Activated CD8-positive, alpha-beta memory T cell treated with anti-CD3 and anti-CD28 coated beads for 24 hours (primary cell): Measurements from ENCODE around the gene ETV5.
A peak's percentile ranks its signal among the peaks of the same experiment; 100 is the strongest.

ENCODE experiments used
- DNase-seq: peaks from one replicate; pipeline ENCODE4 v3.0.0-alpha.2; 2020

Gene ETV5

GRCh38 chr3:186121968-186122367 is 13.1 kb upstream of the ETV5 start:
- DNase-seq, result no peak

DNA sequence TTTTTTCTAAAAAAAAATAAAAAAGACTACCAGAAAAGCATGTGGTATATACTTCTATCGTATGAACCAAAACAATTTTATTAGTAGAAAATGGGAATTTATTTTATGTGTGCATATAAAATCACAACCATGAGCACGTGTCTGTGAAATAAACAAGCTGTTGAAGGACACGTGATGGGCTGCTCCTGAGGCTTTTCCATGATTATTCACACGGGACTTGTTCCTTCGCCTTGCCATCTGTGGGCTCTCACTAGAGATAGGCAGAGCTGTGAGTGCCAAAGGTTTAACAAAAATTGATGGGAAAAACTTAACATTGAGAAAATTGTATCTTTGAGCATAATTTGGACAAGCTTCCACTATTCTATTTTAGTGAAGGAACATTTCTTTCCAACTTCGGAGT is 12.4 kb upstream of the ETV5 start:
- DNase-seq, result no peak

DNA sequence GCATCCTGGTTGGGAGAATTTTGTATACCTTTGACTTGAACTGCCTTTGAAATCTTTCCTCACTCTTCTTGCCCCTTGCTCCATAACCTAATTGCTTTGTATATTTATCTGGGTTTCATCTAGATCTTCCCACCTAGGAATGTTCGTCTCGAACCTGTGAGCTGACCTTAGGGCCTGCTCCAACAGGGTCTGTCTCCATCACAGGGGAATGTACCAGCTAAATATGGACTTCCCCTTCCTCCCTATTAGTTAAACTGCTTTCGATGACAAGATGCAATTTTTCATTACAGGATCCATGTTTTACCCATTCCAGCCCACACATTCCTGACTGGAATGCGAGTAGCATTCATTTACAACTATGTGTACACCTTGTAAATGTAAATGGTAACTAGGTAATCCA is 10.6 kb upstream of the ETV5 start:
- DNase-seq, result no peak

DNA sequence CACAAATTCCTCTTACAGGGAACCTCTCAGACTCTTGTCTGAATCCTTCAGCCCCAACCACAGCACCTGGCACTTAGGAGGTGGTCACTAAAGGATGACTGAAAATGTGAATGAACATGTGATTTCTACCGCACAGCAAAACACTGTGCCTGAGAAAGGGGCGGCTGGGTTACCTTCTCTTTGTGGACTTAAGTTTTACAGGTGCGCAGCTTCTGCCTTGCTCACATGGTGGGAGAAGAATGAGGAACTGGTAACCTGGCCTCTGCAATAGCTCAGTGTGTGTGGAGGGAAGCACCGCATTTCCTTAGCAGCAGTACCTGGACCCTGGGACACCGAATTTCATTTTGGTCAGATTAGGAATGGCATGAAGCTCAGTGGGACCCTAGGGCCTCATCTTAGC is 9.8 kb upstream of the ETV5 start:
- DNase-seq, result no peak

DNA sequence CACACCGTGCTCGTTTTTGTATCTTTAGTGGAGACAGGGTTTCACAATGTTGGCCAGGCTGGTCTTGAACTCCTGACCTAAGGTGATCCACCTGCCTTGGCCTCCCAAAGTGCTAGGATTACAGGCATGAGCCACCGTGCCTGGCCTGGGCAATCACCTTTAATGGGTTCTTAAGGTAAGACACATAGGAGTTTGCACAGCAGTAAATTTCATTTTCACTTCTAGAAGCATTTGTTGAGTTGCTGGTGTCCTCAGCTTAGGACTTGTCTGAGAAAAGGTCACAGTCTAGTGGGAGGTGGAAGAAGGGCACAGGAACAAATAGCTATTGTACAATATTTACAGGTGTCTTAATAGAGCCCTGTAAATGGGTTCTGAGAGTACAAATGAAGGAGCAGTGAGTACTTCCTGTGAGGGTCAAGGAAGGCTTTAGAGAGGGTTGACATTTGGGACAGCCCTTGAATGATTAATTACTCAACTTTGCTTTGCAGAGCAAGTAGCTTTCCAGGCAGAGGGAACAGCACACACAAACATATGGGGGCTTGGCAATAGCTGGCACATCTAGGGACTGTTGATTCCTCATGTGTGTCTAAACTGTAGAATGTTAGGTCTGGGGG is 8.7 kb upstream of the ETV5 start:
- DNase-seq, result no peak

- DNase-seq, result no peak
Measured at GRCh38 chr3:186115239-186115996, 6.5 kb upstream of the ETV5 start.

- DNase-seq, result no peak
Measured at GRCh38 chr3:186110975-186111974, 2.4 kb upstream of the ETV5 start.

DNA sequence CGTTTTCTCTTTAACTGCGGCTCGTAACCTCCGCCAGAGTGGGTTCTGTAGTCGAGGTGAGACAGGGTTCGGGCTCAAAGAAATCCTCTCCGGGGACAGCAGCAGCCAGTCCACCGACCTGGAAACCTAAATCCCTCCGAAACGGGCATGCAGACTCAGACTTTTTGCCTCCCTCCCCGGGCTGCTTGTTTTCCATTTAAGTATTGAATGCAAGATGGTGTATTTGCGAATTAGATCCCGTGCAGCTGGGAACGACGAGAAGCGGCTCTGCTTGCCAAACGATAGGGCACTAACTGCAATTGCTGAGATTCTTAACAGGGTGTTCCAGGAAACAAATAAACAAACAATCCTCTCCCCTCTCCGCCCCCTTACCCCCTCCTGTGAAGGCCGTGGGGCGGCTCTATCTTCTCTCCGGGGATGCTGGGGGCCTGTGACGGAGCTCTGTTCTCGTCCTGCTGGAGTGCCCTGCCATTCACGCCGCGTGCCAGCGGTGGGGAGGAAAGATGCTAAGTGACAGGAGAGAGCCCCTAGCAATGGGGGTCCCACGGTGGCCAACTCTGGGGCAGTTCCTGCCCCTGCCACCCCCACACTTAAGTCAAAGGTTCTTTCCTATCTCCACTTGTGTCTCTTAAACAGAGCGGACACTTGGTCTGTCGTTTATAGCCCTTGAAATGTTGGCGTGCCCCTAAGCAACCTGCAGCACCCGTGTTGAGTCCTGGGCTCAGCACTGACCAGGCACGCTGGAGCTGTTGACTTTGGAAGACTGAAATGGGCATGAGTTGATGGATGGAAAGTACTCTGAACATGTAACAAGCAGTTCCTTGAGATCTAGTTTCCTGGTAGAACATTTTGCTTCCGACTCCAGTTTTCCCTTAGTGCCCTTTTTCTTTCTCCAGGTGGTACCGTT is 1.3 kb upstream of the ETV5 start:
- DNase-seq, result no peak

DNA sequence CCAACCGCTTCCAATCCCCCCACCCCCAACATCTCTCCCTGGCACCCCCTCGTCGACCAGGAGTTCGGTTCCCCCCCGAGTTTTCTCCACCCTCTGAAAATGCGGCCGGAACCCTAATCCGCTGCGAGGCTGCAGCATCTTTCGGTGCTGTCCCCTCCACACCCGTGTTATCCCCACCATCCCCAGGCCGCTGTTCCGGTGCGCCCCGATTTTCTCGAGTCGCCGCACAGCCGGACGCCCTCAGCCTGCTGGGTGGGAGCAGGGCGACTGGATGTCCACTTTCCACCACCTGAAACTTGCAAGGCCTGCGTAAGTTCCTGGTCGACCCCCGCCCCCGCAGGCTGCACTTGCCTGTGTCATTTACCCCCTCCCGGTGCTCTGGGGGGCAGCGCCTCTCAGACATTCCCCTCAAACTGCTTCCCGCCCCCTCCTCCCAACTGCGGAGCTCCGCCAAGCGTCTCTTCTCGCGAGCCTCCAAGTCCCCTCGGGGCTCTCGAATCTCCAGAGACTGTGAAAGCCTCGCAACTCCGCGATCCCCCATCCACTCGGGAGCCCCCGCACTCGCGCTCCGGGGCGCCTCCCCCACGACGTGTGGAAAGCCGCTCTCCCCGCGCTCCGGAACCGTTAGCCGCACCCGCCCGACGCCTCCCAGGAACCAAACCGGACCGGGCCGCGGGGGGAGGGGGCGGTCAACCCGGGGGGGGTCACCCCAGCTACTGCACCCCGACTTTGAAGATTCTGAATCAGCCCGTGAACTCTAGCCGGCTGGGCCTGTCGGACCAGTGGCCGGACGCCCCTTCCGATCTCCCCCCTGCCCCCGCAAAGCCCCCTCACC is 566 bp downstream of the ETV5 start:
- DNase-seq, result peak; percentile 71

DNA sequence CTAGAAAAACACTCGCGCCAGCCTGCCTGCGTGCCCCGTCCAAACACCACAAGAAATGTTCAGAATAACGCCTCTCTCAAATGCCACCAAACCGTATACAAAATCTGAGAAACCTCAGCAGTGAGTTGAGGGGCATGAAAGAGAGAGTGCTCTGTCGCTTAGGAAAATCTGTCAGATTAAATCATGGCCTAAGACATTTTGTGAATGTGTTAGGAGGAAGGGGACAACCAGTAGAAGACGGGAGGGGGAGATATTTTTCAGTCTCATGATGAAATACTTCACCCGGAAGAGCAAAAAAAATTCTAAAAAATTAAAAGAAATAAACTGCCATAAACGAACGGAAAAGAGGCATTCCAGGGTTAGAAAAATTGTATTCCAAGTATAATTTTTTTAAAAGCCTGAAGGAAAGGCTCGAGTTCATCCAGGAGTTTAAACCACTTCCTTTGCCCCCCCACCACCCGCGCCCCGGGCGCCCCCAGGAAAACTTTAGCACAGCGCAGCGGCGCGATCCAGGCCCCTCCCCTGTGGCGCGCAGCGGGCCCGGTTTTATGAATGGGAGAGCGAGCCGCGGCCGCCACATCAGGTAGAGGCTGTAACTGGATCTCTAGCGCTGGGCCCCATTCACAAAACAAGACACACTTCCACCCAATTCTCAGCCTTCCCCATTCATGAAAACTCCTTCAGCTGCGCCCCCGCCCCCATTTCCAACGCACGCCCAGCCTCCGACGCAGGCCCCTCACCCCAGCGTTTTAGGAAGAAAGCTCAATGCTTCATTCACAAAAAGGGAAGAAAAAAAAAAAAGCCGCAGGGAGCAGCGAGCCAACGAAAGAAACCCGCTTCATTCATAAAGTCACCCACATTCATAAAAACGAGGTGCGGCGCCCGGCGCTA is 1.4 kb downstream of the ETV5 start:
- DNase-seq, result peak; percentile 71

- no peak for DNase-seq
Measured at GRCh38 chr3:186105543-186105942, 3.3 kb downstream of the ETV5 start.

DNA sequence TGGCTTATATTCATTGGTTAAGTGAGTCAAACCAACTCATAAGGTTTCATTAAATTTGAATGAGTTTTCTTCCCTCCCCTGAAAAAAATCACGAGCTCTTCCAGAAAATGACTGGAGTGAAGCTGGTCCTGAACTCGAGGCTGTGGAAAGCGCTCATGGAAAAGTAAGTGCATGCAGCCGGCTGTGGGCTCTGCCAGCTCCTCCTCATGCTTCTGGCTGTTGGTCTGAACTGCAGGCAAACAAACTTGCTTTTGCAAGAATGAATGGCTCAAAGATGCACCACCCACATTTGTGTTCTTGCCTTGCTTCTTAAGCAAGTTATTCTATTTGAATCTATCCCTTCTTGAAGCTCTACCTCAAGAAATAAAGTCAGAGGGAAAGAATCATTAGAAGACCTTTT is 6.2 kb downstream of the ETV5 start:
- DNase-seq, result no peak

DNA sequence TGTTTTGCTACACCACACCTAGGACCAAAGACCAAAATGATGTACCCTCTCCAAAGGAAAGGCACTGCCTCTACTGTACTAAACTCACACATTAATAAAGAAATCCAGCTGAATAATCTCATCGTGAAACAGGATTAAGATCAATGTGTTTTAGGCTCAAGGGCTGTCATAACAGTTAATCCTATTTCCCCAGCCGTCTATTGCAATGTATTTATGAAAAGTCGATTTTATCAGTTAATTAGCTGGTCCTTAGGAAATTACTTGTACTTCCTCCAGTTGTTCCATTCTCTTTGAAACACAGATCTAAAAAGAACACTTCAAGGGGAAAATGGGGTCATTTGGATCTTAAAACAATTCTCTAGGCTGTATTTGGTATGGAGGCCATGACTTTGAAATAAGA is 8.5 kb downstream of the ETV5 start:
- DNase-seq, result no peak

DNA sequence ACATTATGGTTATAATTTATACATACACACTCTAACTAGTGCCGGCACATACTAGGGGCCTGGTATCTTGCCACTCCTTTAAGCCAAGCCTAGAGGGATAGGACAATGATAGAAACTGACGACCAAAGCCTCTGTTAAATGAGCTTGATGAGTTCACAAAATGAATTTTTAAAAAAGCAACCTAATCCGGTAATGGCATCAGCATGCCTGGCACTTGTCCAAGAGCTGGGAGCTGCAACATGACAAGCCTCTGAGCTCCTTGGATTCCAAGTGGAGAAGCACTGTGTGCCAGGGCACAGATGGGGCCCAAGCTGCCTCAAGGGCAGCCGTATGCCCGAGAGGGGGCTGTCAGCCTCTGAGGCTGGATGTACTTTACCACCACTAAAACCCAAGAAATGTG is 9.7 kb downstream of the ETV5 start:
- no peak for DNase-seq

DNA sequence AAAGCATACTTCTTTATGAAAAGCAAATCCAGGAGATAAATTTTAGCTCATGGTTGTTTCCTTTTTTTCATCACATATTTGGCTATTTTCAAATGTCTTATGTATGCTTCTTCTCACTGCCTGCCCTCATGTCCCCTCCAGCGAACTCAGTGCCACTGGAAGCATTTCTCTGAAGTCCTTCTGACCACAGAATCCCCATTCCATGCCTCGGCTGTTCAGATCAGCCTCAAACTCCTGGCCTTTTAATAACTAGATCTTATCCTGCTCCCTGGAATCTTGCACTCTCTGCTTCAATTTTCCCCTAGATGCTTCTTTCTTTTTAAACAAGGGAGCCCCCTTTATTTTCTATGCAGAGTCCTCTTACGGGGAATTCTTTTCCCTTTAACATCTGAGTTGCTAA is 10.1 kb downstream of the ETV5 start:
- no peak for DNase-seq

- no peak for DNase-seq
Measured at GRCh38 chr3:186097663-186098451, 11.0 kb downstream of the ETV5 start.

DNA sequence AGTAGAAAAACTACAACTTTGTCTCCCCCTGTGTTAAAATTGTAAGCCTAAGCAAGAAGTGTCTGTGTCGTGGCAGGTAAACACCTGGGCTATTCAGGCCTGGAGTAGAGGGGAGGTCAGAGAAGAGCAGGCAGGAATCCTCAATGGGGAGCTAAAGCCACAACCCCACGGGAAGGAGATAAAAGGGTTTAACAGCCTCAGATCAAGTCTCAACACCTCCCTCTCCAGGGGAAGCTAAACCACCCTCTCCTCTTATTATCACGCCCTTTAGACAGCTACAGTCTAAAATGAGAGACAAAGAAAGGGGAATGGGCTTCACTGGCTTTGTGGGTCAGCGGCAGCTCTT is 11.6 kb downstream of the ETV5 start:
- DNase-seq, result no peak

DNA sequence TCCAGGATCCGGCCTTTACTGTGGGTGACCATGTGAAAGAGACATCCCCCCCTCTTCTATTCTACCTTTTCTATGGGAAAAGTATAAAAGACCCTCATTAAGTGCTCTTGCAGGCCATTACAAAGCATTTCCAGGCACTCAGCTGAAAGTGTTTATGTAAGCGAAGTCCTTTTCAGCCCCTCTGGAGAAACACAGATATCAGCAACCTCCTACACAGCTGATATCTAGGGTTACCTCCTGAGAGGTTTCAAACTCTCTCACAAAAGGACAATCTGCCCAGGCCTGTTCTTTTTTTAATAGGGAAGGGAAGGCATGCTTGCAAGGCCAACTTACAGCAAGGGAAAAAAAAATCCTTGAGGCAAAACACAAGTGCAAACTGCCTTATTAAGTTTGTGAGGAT is 12.6 kb downstream of the ETV5 start:
- DNase-seq, result no peak

DNA sequence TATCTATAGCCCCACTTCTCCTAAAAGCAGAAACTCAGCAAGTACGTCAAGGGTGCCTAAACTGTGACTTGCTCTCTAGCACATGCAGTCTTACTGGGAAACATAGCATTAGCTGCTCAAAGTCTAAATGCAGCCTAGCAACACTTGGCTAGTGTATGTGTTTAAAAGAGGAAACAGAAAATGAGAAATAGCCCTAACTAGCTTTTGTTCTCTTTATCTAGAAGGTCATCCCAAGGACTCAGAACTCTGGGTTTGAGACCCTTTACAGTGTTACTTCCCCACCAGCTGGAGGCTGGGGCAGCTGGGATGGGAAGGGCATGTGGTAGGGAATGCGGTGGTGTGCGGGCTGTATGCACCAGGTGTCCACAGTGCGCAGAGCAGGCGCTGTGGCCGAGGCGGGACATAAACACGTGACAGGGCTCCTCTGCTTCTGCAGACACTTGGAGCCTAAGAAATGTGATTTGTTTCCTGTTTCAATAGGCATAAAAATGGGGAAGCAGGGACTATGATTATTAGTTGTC is 13.3 kb downstream of the ETV5 start:
- DNase-seq, result no peak
